Duodenal mucosa (tissue), 2 donors: ENCODE measurements around the gene KDM4C.

Experiments
- H3K27ac ChIP-seq: one replicate; pipeline ENCODE4 v1.7.0; 2013; ENCODE audit warnings: low read depth, low read length
- H3K27me3 ChIP-seq, 2 donors: one replicate each; pipeline ENCODE4 v1.7.0; 2013; ENCODE audit warnings: low read length in 2 of 2, control low read depth in 1 of 2; ENCODE audit not compliant: insufficient read depth in 2 of 2, control insufficient read depth in 1 of 2
- H3K36me3 ChIP-seq, 2 donors: one replicate each; pipeline ENCODE4 v1.7.0; 2013; ENCODE audit warnings: low read length in 2 of 2, control low read depth in 1 of 2; ENCODE audit not compliant: insufficient read depth in 2 of 2, control insufficient read depth in 1 of 2
- H3K4me1 ChIP-seq, 2 donors: one replicate each; pipeline ENCODE4 v1.7.0; 2013; ENCODE audit warnings: low read length in 2 of 2, control low read depth in 1 of 2; ENCODE audit not compliant: insufficient read depth in 2 of 2, control insufficient read depth in 1 of 2
- H3K4me3 ChIP-seq, 2 donors: one replicate each; pipeline ENCODE4 v1.7.0; 2013; ENCODE audit warnings: low read length in 2 of 2, low read depth in 1 of 2
- H3K9ac ChIP-seq, 2 donors: one replicate each; pipeline ENCODE4 v1.7.0; 2013; ENCODE audit warnings: low read length in 2 of 2, low read depth in 1 of 2
- H3K9me3 ChIP-seq, 2 donors: one replicate each; pipeline ENCODE4 v1.7.0; 2013; ENCODE audit warnings: low read length in 2 of 2, control low read depth in 1 of 2; ENCODE audit not compliant: control insufficient read depth in 1 of 2

Gene KDM4C

DNA sequence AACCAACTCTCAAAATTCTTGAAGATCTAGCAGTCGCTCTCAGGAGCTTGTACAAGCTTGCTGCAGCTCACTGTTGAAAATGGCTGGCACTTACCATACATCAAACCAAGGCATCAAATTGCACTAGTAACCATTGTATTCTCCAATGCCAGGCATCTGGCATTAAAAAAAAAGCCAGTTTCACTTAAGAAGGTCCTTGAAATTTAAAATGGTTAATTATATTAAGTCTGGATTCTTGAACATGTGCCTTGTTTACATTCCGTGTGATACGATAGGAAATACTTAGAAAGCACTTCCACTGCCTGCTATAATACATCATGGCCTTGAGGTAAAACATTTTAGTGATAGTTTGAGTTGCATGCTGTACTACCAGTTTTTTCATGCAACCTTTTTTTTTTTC is 300.7 kb downstream of the KDM4C start:
- H3K27ac ChIP-seq: no peak overlapping the region
- H3K9me3 ChIP-seq: no peaks in the 10 kb centered on the region
- no peaks in the 10 kb centered on the region for H3K27me3 ChIP-seq
- H3K4me1 ChIP-seq: no peaks in the 10 kb centered on the region
- H3K4me3 ChIP-seq: no peak overlapping the region
- no peak overlapping the region for H3K9ac ChIP-seq
- H3K36me3 ChIP-seq: peaks cover 0 to 4% of the 10 kb centered on the region in 2 donors

DNA sequence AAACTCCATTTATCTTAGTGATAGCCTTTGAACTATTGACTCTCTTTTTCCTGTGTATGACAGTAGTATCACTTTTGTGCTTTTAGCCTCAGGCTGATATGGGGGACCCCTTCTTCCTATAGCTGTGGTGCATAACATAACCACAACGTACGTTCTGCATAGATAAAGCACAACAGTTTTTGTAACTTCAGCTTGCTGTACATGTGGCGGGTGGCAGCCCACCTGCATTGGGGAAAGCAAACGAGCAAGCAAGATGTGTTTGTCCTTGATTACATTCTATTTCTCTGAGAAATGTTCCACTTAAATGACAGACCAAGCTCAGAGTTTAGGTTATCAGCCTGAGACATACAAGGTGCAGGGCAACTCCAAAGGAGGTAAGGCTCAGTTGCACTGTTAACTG is 309.4 kb downstream of the KDM4C start:
- H3K4me1 ChIP-seq: no peaks in the 10 kb centered on the region
- H3K27me3 ChIP-seq: no peaks in the 10 kb centered on the region
- no peak overlapping the region for H3K4me3 ChIP-seq
- H3K36me3 ChIP-seq: peaks cover 0 to 9% of the 10 kb centered on the region in 2 donors
- no peak overlapping the region for H3K27ac ChIP-seq
- H3K9me3 ChIP-seq: no peaks in the 10 kb centered on the region
- H3K9ac ChIP-seq: no peak overlapping the region

DNA sequence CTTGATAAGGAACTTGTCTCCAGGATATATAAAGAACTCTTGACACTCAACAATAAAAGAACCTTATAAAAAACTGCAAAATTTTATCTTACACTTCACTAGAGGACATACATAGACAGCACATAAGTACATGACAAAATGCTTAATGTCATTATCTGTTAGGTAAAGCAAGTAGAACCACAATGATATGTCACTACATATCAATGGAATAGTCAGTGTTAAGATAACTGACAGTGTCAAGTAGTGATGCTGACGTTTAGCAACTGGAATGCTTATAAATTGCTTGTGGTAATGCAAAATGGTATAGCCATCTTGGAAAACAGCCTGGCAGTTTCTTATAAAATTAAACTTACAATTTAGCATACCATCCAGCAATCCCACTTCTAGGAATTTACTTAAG is 314.1 kb downstream of the KDM4C start:
- Histone ChIP-seq H3K36me3 (peaks cover under 1 to 21% of the 10 kb centered on the region in 2 donors), H3K9ac (no peak overlapping the region), H3K27me3 (no peaks in the 10 kb centered on the region), H3K27ac (no peak overlapping the region), H3K4me3 (no peak overlapping the region), H3K4me1 (no peaks in the 10 kb centered on the region), H3K9me3 (no peaks in the 10 kb centered on the region)

DNA sequence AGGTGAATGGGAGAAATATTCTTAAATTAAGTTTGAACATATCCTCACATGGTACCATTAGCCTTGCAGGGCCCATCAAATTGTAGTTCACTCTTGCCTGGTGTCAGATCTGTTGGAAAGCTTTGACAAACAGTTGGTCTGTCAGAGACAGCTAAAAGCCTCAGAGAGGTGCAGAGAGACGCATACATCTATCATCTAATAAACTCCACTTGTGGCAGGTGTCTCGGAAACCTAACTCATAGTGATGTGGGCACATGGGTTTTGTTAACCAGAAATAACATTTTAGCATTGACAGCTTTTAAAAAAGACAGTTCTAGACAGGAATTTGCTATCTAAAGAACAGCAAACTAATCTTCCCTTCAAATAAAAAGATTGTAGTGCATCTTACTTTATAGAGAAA is 315.9 kb downstream of the KDM4C start:
- Histone ChIP-seq H3K4me3 (no peak overlapping the region), H3K9me3 (no peaks in the 10 kb centered on the region), H3K36me3 (peaks cover 9 to 28% of the 10 kb centered on the region in 2 donors), H3K4me1 (no peaks in the 10 kb centered on the region), H3K27ac (no peak overlapping the region), H3K9ac (no peak overlapping the region), H3K27me3 (no peaks in the 10 kb centered on the region)

DNA sequence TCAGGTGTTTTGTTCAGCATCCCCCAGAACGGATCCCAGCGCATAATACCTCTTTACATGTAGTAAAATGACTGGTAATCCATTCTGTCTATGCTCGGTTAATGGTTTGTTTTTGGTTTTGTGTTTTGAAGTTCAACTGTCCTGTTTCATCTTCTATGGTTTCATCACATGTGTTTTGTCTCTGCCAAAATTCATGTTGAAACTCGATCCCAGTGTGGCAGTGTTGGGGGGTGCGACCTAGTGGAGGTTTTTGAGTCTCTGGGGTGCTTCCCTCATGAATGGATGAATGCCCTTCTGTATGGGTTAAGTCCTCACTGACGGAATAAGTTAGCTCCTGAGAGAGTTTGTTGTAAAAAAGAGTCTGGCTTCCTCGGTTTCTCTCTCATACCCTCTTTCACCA is 317.4 kb downstream of the KDM4C start:
- H3K9ac ChIP-seq: no peak overlapping the region
- peaks cover 9 to 24% of the 10 kb centered on the region in 2 donors for H3K36me3 ChIP-seq
- no peak overlapping the region for H3K27ac ChIP-seq
- no peaks in the 10 kb centered on the region for H3K27me3 ChIP-seq
- no peaks in the 10 kb centered on the region for H3K9me3 ChIP-seq
- H3K4me3 ChIP-seq: no peak overlapping the region
- H3K4me1 ChIP-seq: no peaks in the 10 kb centered on the region

DNA sequence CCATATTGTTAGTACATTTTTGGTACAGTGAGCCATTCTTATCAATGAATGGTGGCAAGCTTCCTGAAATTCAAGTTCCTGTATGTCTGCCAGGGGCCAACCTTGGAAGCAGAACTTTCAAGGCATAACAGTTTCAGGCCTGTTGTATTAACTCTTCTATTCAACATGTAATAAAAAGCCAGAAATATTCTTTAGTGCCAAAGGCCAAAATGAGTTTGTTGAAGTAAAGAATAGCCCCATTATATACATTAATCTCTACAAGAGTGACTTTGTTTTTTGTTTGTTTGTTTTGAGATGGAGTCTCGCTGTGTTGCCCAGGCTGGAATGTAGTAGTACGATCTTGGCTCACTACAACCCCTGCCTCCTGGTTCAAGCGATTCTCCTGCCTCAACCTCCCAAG is 321.3 kb downstream of the KDM4C start:
- Histone ChIP-seq H3K9ac (no peak overlapping the region), H3K4me3 (no peak overlapping the region), H3K27ac (no peak overlapping the region), H3K36me3 (peaks cover 9 to 27% of the 10 kb centered on the region in 2 donors), H3K4me1 (no peaks in the 10 kb centered on the region), H3K27me3 (no peaks in the 10 kb centered on the region), H3K9me3 (no peaks in the 10 kb centered on the region)

DNA sequence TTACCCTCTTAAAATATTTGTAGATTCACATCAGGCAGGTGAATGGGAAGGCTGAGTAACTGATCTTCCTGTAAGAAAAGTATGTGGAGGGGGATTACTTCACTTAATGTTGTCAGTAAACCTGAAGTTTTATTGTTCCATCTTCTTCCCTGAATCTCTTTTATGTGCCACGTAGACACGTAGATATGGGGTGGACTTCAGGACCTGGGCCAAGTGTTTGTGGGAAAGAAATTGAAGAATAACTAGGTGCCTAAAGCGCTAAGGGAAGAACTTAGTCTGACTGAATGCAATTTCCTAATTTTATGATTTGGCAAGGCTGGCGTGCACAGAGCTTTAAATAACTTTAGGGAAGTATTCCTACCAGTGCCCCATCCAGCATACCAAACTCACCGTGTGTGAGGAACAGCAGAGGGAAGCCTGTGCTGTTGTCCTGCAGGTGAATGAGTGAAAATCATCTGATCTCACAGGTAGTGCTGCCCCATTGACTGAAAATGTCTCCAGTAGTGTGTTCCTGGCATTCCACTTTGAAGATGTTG is 323.4 kb downstream of the KDM4C start:
- Histone ChIP-seq H3K27me3 (no peaks in the 10 kb centered on the region), H3K9me3 (no peaks in the 10 kb centered on the region), H3K36me3 (peaks cover 9 to 21% of the 10 kb centered on the region in 2 donors), H3K9ac (no peak overlapping the region), H3K27ac (no peak overlapping the region), H3K4me1 (no peaks in the 10 kb centered on the region), H3K4me3 (no peak overlapping the region)

DNA sequence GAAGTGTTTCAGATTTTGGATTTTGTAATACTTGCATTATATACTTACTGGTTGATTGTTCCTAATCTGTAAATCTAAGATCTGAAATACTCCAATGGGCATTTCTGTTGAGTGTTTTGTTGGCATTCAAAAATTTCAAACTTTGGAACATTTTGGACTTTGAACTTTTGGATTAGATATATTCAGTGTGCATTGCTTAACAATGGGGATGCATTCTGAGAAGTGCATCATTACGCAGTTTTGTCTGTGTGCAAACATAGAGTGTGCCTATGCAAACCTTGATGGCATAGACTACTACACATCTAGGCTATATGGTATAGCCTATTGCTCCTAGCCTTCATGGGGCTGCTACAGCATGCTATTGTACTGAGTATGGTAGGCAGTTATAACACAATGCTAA is 325.4 kb downstream of the KDM4C start:
- no peak overlapping the region for H3K27ac ChIP-seq
- no peaks in the 10 kb centered on the region for H3K27me3 ChIP-seq
- H3K9me3 ChIP-seq: no peaks in the 10 kb centered on the region
- peaks cover 0 to 13% of the 10 kb centered on the region in 2 donors for H3K36me3 ChIP-seq
- no peaks in the 10 kb centered on the region for H3K4me1 ChIP-seq
- no peak overlapping the region for H3K4me3 ChIP-seq
- H3K9ac ChIP-seq: no peak overlapping the region

DNA sequence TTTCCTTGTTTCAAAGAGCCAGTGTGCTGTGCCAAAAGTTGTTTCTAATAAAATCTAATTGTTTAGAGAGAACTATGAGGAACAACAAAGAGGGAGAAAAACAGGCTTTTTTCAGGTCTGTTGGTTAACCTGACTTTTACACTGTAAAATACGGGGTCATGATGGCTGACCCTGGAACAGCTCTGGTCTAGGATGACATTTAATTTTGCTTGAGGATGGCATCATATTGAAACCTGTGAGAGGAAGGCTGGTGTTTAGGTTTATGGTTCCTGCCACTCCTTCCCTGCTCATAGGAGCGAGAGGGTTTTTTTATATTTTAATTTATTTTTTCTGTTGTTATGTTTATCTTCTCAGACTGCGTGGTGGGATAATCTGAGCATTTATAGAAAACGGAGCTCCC is 327.6 kb downstream of the KDM4C start:
- H3K27me3 ChIP-seq: no peaks in the 10 kb centered on the region

DNA sequence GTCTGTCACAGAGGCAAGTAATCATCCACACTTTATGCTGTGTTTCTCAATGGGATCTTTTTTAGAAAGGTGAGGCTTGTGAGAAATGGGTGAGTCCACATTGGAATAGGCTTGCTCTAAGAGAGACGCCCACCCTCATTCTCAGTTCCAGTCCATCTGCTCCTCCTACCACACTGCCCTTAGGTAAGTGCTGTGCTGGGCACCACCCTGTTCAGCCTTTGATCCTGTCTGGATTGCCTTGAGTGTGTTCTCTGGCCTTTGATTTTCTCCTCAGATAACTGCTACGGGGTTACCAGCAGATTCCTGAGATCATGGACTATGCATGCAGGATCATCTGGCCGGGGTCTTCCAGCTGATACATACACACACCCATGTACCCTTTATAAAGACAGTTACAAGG is 328.6 kb downstream of the KDM4C start:
- Histone ChIP-seq H3K9ac (no peak overlapping the region), H3K4me3 (no peak overlapping the region), H3K27me3 (no peaks in the 10 kb centered on the region), H3K4me1 (no peaks in the 10 kb centered on the region), H3K27ac (no peak overlapping the region), H3K36me3 (peaks cover 0 to 10% of the 10 kb centered on the region in 2 donors), H3K9me3 (no peaks in the 10 kb centered on the region)

More for the DNA sequence above, 327.6 kb downstream of the KDM4C start:
- no peak overlapping the region for H3K9ac ChIP-seq
- H3K36me3 ChIP-seq: peaks cover 0 to 10% of the 10 kb centered on the region in 2 donors
- no peak overlapping the region for H3K27ac ChIP-seq
- no peaks in the 10 kb centered on the region for H3K4me1 ChIP-seq
- H3K4me3 ChIP-seq: no peak overlapping the region
- H3K9me3 ChIP-seq: no peaks in the 10 kb centered on the region

DNA sequence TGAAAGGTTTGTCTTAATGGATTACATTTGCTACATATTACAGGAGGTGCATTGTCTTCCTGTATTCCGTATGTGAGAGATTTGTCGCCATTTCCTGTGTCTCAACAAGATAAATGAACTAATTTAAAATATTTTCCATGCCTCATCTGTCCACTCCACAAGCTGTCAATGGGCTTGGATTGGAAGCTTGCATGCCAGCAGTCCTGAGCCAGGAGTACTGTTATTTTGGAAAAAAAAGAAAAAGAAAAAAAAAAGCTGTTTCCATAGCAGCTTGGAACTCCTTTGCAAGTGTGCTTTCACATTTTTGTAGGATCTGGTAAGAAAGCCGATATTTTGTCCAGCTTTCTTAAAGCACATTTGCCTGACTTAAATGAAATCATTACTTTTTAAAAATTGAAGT is 330.8 kb downstream of the KDM4C start:
- Histone ChIP-seq H3K9me3 (no peaks in the 10 kb centered on the region), H3K9ac (no peak overlapping the region), H3K36me3 (peaks cover 0 to 7% of the 10 kb centered on the region in 2 donors), H3K27ac (no peak overlapping the region), H3K4me1 (no peaks in the 10 kb centered on the region), H3K4me3 (no peak overlapping the region), H3K27me3 (no peaks in the 10 kb centered on the region)
